Subcutaneous adipose tissue (tissue), 4 donors: Measurements from ENCODE around the gene TBC1D22B. TPM values are rescaled to one million over a fixed set of nuclear protein-coding genes. Genes with fewer than 3 reads are reported as not detected.

ENCODE experiments used
- total RNA-seq, 4 donors: library from RNA; depleted of rRNA; stranded (reverse); fragments of >200 nt; gene quantifications; one replicate each; pipeline ENCODE4 v1.1.0, GENCODE V29; 2016
- TF ChIP-seq, protein P1 (sequence below): fragments of 450-650 bp; IDR thresholded peaks from one replicate; pipeline ENCODE4 v1.5.1; 2016; ENCODE audit warnings: low read depth, mild to moderate bottlenecking, control low read depth, antibody characterized with exemption, moderate library complexity

The TBC1D22B gene
- total RNA-seq, 4 donors from 2014 or later = 4.8 to 5.5 (median 5.2) TPM

GRCh38 chr6:37260040-37260439 is 2.5 kb downstream of the TBC1D22B start:
- TF ChIP-seq, protein P1, sequence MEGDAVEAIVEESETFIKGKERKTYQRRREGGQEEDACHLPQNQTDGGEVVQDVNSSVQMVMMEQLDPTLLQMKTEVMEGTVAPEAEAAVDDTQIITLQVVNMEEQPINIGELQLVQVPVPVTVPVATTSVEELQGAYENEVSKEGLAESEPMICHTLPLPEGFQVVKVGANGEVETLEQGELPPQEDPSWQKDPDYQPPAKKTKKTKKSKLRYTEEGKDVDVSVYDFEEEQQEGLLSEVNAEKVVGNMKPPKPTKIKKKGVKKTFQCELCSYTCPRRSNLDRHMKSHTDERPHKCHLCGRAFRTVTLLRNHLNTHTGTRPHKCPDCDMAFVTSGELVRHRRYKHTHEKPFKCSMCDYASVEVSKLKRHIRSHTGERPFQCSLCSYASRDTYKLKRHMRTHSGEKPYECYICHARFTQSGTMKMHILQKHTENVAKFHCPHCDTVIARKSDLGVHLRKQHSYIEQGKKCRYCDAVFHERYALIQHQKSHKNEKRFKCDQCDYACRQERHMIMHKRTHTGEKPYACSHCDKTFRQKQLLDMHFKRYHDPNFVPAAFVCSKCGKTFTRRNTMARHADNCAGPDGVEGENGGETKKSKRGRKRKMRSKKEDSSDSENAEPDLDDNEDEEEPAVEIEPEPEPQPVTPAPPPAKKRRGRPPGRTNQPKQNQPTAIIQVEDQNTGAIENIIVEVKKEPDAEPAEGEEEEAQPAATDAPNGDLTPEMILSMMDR = no peak

DNA sequence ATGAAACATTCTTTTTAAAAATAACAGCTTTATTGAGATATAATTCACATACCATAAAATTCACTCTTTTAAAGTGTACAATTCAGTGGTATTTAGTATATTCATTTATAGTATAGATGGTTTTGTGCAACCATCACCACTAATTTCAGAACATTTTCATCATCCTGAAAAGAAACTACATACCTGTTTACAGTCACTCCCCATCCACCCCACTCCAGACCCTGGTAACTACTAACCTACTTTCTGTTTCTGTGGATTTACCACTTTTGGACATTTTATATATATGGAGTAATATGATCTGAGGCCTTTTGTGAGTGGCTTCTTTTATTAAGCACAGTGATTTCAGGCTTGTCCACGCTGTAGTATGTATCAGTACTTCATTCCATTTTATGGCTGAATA is 2.9 kb downstream of the TBC1D22B start:
- TF ChIP-seq, protein P1 = no peak

DNA sequence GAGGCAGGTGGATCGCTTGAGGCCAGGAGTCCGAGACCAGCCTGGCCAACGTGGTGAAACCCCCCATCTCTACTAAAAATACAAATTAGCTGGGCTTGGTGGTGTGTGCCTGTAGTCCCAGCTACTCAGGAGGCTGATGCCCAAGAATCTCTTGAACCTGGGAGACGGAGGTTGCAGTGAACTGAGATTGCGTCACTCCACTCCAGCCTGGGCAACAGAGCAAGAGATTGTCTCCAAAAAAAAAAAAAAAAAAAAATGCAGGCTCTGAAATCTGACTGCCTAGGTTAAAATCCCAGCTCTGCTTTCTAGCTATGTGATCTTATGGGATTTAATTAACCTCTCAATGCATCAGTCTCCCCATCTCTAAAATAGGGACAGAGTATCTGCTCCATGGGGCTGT is 3.6 kb downstream of the TBC1D22B start:
- TF ChIP-seq, protein P1 = no peak

DNA sequence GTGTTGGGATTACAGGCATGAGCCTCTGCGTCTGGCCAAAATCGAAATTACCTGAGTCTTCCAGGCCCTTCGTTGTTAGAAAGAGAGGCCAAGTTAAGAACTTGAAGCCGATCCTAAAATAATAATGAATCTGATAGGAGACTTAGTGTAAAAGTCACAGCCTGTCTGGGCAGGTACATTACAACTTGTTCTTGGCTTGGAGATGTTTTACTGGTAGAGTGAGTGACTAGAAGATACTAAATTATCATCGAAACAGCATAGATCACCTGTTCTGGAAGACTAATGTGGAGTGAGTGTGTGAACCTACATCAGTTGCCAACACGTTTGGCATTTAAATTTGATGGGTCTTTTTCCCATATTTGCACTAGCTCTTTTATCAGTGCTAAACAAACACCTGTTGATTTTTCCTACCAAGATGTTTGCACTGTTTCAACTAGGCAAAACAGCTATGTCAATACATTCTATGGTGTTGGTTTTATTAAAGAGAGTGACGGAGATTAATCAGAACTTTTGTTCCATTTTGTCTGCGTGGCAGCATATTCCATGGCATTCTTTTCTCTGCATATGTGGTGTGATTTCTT is 5.0 kb downstream of the TBC1D22B start:
- TF ChIP-seq, protein P1 = no peak

GRCh38 chr6:37265001-37265400 is 7.4 kb downstream of the TBC1D22B start:
- TF ChIP-seq, protein P1 = no peak

GRCh38 chr6:37265860-37266259 is 8.3 kb downstream of the TBC1D22B start:
- TF ChIP-seq, protein P1 = no peak

- TF ChIP-seq, protein P1 = no peak
Measured at GRCh38 chr6:37269105-37269504, 11.5 kb downstream of the TBC1D22B start.
